ENCODE measurements around the gene PRTFDC1.

GRCh38 chr10:24958721-24959381 lies 6.4 kb upstream of the PRTFDC1 start:
- TF ChIP-seq CTCF (conservative IDR thresholded peaks at IDR 0.05 in 1 of 2, IDR thresholded peaks at IDR 0.05 in 1 of 2; ENCODE audit: low read depth in 1 of 2, low read length in 2 of 2) = no peak
- no peak for TF ChIP-seq EZH2 (IDR thresholded peaks at IDR 0.05; ENCODE audit: low read length, missing control alignments)
